ENCODE results near the gene RILP. TPM values are rescaled to one million over a fixed set of nuclear protein-coding genes. Genes with fewer than 3 reads are reported as not detected.

Gene RILP
- total and polyA plus RNA-seq, 2 of the 4 experiments (the other 2 are of a cell fraction) = 3.9 to 6.0 TPM

DNA sequence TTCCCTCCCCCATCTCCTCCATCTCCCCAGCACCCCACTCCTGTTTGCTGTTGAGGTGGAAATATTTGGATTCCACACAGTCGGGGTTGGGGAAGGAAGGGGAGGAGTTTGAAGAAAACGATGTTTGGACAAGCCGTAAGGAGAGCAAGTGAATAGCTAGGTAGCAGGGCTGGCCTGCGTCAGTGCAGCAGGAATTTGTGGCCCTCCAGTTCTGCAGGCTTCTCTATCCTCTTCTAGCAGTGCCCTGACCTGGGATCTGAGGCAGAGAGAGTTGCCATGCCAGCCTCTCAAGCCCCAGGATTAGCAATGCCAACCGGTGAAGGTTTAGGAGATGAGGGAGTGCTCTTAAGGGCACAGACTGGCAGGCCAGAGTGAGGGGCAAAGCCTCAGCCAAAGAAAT, 48.0 kb upstream of the RILP start:
- no peaks in the 10 kb centered on the region for H3K36me3 ChIP-seq (ENCODE audit: control insufficient read depth, insufficient read depth, low read length)
- no peak overlapping the region for H2BK5ac ChIP-seq (ENCODE audit: low read depth, low read length, poor library complexity, severe bottlenecking)
- peak overlapping the region; percentile 61 for H2AFZ ChIP-seq (replicated peaks; ENCODE audit: low read length, poor library complexity)
- H3K4ac ChIP-seq (ENCODE audit: low read depth, low read length) = no peak overlapping the region
- intact Hi-C loops (cut with micrococcal nuclease) (no loop called here), in situ Hi-C loops (cut with MboI; ENCODE audit: low sequenced_read_pairs) (no loop called here), dilution Hi-C loops (cut with HindIII; ENCODE audit: low sequenced_read_pairs, unreplicated experiment) (no loop called here)
- H3K23ac ChIP-seq (ENCODE audit: low read depth, low read length) = no peak overlapping the region; the same call in 1 of the 2 replicates
- no peak overlapping the region for H4K5ac ChIP-seq (ENCODE audit: low read depth, low read length)
- no peak overlapping the region for H3K14ac ChIP-seq (replicated peaks; ENCODE audit: low read depth, low read length)
- H3K27ac ChIP-seq (ENCODE audit: insufficient read depth, low read length) = no peak overlapping the region
- no peaks in the 10 kb centered on the region for H4K20me1 ChIP-seq (ENCODE audit: insufficient read depth, low read length)
- no peak overlapping the region for H3K9ac ChIP-seq (ENCODE audit: low read depth, low read length)
- no TSS peak for BruUV-seq (replicated peaks)
- no peak overlapping the region for H2BK120ac ChIP-seq (ENCODE audit: low read depth, low read length)
- H3K4me3 ChIP-seq (ENCODE audit: insufficient read depth, low read depth, low read length) = no peak overlapping the region
- H2AK5ac ChIP-seq (ENCODE audit: low read depth, low read length) = no peak overlapping the region; the same call in 1 of the 2 replicates
- no peak overlapping the region for H2BK20ac ChIP-seq (ENCODE audit: low read depth, low read length)
- TF ChIP-seq MAFK (IDR thresholded peaks at IDR 0.05; ENCODE audit: low read depth, low read length) (no peak), CHD1 (IDR thresholded peaks at IDR 0.05; ENCODE audit: low read depth, low read length) (no peak), RCOR1 (IDR thresholded peaks at IDR 0.05; ENCODE audit: insufficient replicate concordance, low read length) (no peak)
- TF ChIP-seq, protein P1, sequence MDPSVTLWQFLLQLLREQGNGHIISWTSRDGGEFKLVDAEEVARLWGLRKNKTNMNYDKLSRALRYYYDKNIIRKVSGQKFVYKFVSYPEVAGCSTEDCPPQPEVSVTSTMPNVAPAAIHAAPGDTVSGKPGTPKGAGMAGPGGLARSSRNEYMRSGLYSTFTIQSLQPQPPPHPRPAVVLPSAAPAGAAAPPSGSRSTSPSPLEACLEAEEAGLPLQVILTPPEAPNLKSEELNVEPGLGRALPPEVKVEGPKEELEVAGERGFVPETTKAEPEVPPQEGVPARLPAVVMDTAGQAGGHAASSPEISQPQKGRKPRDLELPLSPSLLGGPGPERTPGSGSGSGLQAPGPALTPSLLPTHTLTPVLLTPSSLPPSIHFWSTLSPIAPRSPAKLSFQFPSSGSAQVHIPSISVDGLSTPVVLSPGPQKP (IDR thresholded peaks at IDR 0.05; ENCODE audit: borderline replicate concordance, low read depth, low read length) = no peak
- H4K91ac ChIP-seq (ENCODE audit: insufficient read depth, low read depth, low read length) = no peak overlapping the region
- DNase-seq (no peak), ATAC-seq (ENCODE audit: low read depth) (peak; percentile 42)
- 0 out of 2 replicates have a peak, but pooled peaks cover under 1% of the 10 kb centered on the region for H3K9me1 ChIP-seq (ENCODE audit: insufficient read depth, low read length)
- POLR2A ChIA-PET (ENCODE audit: unreplicated experiment) = interaction anchor here (0.7 kb wide), 1 partner anchor 65 kb away, joined by 12 read pairs; no protein-coding TSS in a partner anchor
- CTCF ChIA-PET = no interaction called here
- H3K79me1 ChIP-seq (ENCODE audit: low read depth in 1 of 2, low read length in 2 of 2) = no peaks in the 10 kb centered on the region
- H2AK9ac ChIP-seq (replicated peaks; ENCODE audit: low read depth, low read length, poor library complexity) = peak overlapping the region; percentile 24
- H3K4me1 ChIP-seq (ENCODE audit: control insufficient read depth, insufficient read depth, low read length) = peaks cover 4% of the 10 kb centered on the region; the same call in 1 of the 2 replicates
- peaks cover 3% of the 10 kb centered on the region; the same call in 1 of the 2 replicates for H3K9me3 ChIP-seq (ENCODE audit: control insufficient read depth, insufficient read depth, low read length)
- H4K8ac ChIP-seq (ENCODE audit: low read depth in 2 of 2, low read length in 2 of 2) = no peak overlapping the region
- no peaks in the 10 kb centered on the region for H3K27me3 ChIP-seq (ENCODE audit: control insufficient read depth, insufficient read depth, low read length)
- WGBS, 2 experiments (ENCODE audit: extremely low coverage in 2 of 2, insufficient read length in 1 of 2) = 83% methylated on average over 1 of the region's 5 CpGs; no CpG with 5 or more reads in 1 of the 2 experiments
- no peak overlapping the region for H3K56ac ChIP-seq (ENCODE audit: extremely low read depth, insufficient read depth, low read length)
- no peak overlapping the region for H3K18ac ChIP-seq (ENCODE audit: low read depth, low read length)
- H2BK15ac ChIP-seq (ENCODE audit: low read depth, low read length) = no peak overlapping the region
- no peak overlapping the region for H3K4me2 ChIP-seq (ENCODE audit: low read depth, low read length)

Measured in IMR-90 (cell line).